ENCODE results near the gene GDF11. TPM values are rescaled to one million over a fixed set of nuclear protein-coding genes. Genes with fewer than 3 reads are reported as not detected.

Gene GDF11
- total and polyA plus RNA-seq, 2 of the 4 experiments (the other 2 are of a cell fraction), result 2.7 to 12.9 TPM

GRCh38 chr12:55746913-55747231 is 4.0 kb downstream of the GDF11 start:
- CTCF ChIA-PET, result no interaction called here
- Histone ChIP-seq H4K20me1 (ENCODE audit: insufficient read depth, low read length) (peaks cover 7% of the 10 kb centered on the region), H4K8ac (ENCODE audit: low read depth in 2 of 2, low read length in 2 of 2) (no peak overlapping the region), H3K9me1 (ENCODE audit: insufficient read depth, low read length) (peaks cover 14% of the 10 kb centered on the region), H3K4me2 (ENCODE audit: low read depth, low read length) (no peak overlapping the region), H2AFZ (replicated peaks; ENCODE audit: low read length, poor library complexity) (no peak overlapping the region), H2BK20ac (ENCODE audit: low read depth, low read length) (no peak overlapping the region), H3K79me1 (ENCODE audit: low read depth in 1 of 2, low read length in 2 of 2) (peaks cover 2 to 37% of the 10 kb centered on the region in 2 experiments; a peak in 3 of 4 replicates), H2BK15ac (ENCODE audit: low read depth, low read length) (no peak overlapping the region), H3K27me3 (ENCODE audit: control insufficient read depth, insufficient read depth, low read length) (no peaks in the 10 kb centered on the region), H2AK5ac (ENCODE audit: low read depth, low read length) (no peak overlapping the region), H3K9me3 (ENCODE audit: control insufficient read depth, insufficient read depth, low read length) (no peaks in the 10 kb centered on the region), H3K9ac (ENCODE audit: low read depth, low read length) (no peak overlapping the region), H3K23ac (ENCODE audit: low read depth, low read length) (no peak overlapping the region), H3K18ac (ENCODE audit: low read depth, low read length) (no peak overlapping the region), H4K5ac (ENCODE audit: low read depth, low read length) (no peak overlapping the region), H3K56ac (ENCODE audit: extremely low read depth, insufficient read depth, low read length) (no peak overlapping the region), H3K4me1 (ENCODE audit: control insufficient read depth, insufficient read depth, low read length) (peaks cover 15% of the 10 kb centered on the region), H2AK9ac (replicated peaks; ENCODE audit: low read depth, low read length, poor library complexity) (no peak overlapping the region), H3K4me3 (ENCODE audit: insufficient read depth, low read depth, low read length) (no peak overlapping the region), H3K27ac (ENCODE audit: insufficient read depth, low read length) (no peak overlapping the region), H2BK5ac (ENCODE audit: low read depth, low read length, poor library complexity, severe bottlenecking) (no peak overlapping the region), H4K91ac (ENCODE audit: insufficient read depth, low read depth, low read length) (no peak overlapping the region), H2BK120ac (ENCODE audit: low read depth, low read length) (no peak overlapping the region), H3K14ac (replicated peaks; ENCODE audit: low read depth, low read length) (no peak overlapping the region), H3K4ac (ENCODE audit: low read depth, low read length) (no peak overlapping the region), H3K36me3 (ENCODE audit: control insufficient read depth, insufficient read depth, low read length) (peaks cover 23% of the 10 kb centered on the region)
- dilution Hi-C loops (cut with HindIII; ENCODE audit: low sequenced_read_pairs, unreplicated experiment) (no loop called here), intact Hi-C loops (cut with micrococcal nuclease) (no loop called here), in situ Hi-C loops (cut with MboI; ENCODE audit: low sequenced_read_pairs) (no loop called here)
- TF ChIP-seq NFE2L2 (IDR thresholded peaks at IDR 0.05; ENCODE audit: low read depth, low read length), result no peak
- no peak for TF ChIP-seq MXI1 (IDR thresholded peaks at IDR 0.05; ENCODE audit: borderline replicate concordance, low read depth, low read length)
- TF ChIP-seq CTCF (conservative IDR thresholded peaks at IDR 0.05; ENCODE audit: low read depth, low read length), result no peak
- TF ChIP-seq FOS (IDR thresholded peaks at IDR 0.05; ENCODE audit: low read depth, low read length), result no peak
- no peak for TF ChIP-seq RCOR1 (IDR thresholded peaks at IDR 0.05; ENCODE audit: insufficient replicate concordance, low read length)
- TF ChIP-seq CHD1 (IDR thresholded peaks at IDR 0.05; ENCODE audit: low read depth, low read length), result no peak
- TF ChIP-seq CEBPB (IDR thresholded peaks at IDR 0.05; ENCODE audit: low read depth, low read length), result no peak
- no peak for TF ChIP-seq USF2 (IDR thresholded peaks at IDR 0.05; ENCODE audit: low read depth, low read length)
- TF ChIP-seq ELK1 (IDR thresholded peaks at IDR 0.05; ENCODE audit: borderline replicate concordance, low read depth, low read length), result no peak
- TF ChIP-seq POLR2A (IDR thresholded peaks at IDR 0.05; ENCODE audit: low read depth, low read length), result no peak
- no peak for TF ChIP-seq SMC3 (IDR thresholded peaks at IDR 0.05; ENCODE audit: low read depth, low read length)
- no peak for TF ChIP-seq BHLHE40 (IDR thresholded peaks at IDR 0.05; ENCODE audit: low read depth, low read length)
- TF ChIP-seq MAZ (IDR thresholded peaks at IDR 0.05; ENCODE audit: borderline replicate concordance, low read depth, low read length), result no peak
- no peak for TF ChIP-seq RAD21 (IDR thresholded peaks at IDR 0.05; ENCODE audit: low read length)
- no peak for TF ChIP-seq MAFK (IDR thresholded peaks at IDR 0.05; ENCODE audit: low read depth, low read length)
- TF ChIP-seq RFX5 (IDR thresholded peaks at IDR 0.05; ENCODE audit: low read depth, low read length), result no peak
- POLR2A ChIA-PET (ENCODE audit: unreplicated experiment), result no interaction called here
- ATAC-seq (ENCODE audit: low read depth), result no peak
- BruUV-seq (replicated peaks), result no TSS peak
- DNase-seq, result no peak

Measured in IMR-90 (cell line).